Chondrocyte (in vitro differentiated cells): ENCODE data around the gene POLR2C. TPM values are rescaled to one million over a fixed set of nuclear protein-coding genes. Genes with fewer than 3 reads are reported as not detected.

Experiments
- DNase-seq: peaks from one replicate; pipeline ENCODE4 v3.0.0; 2021; ENCODE audit warnings: mixed read lengths, low spot score
- H3K27ac Mint-ChIP-seq: one replicate; pipeline ENCODE4 v1.8.0; 2021; ENCODE audit warnings: mild to moderate bottlenecking, moderate library complexity, mixed read lengths; ENCODE audit not compliant: unreplicated experiment
- H3K27me3 Mint-ChIP-seq: 2 replicates; pipeline ENCODE4 v1.8.0; 2021; ENCODE audit warnings: low read depth, mixed read lengths
- H3K36me3 Mint-ChIP-seq: 2 replicates; pipeline ENCODE4 v1.8.0; 2021; ENCODE audit warnings: low read depth, mixed read lengths
- H3K4me1 Mint-ChIP-seq: 2 replicates; pipeline ENCODE4 v1.8.0; 2021; ENCODE audit warnings: low read depth, mild to moderate bottlenecking, mixed read lengths
- H3K4me3 Mint-ChIP-seq: one replicate; pipeline ENCODE4 v1.8.0; 2021; ENCODE audit warnings: mild to moderate bottlenecking, moderate library complexity, mixed read lengths; ENCODE audit not compliant: unreplicated experiment
- H3K9me3 Mint-ChIP-seq: 2 replicates; pipeline ENCODE4 v1.8.0; 2021; ENCODE audit warnings: low read depth, mixed read lengths
- total RNA-seq: library from RNA; stranded (reverse); gene quantifications from 3 replicates; pipeline ENCODE4 v1.2.1, GENCODE V29; 2021
- TF ChIP-seq, protein P1 (sequence below): fragments of 200-600 bp; sonication (generic); IDR thresholded peaks from 2 replicates; pipeline ENCODE4 v1.5.0; 2021; ENCODE audit warnings: antibody characterized with exemption, mild to moderate bottlenecking, moderate library complexity

POLR2C gene
- total RNA-seq, 1 donor from 2014 or later: 38.6 TPM

- H3K27me3 Mint-ChIP-seq: no peaks in the 10 kb centered on the region
- H3K36me3 Mint-ChIP-seq: peaks cover 14% of the 10 kb centered on the region
- no peak overlapping the region for H3K27ac Mint-ChIP-seq
- DNase-seq: no peak
- no peaks in the 10 kb centered on the region for H3K4me1 Mint-ChIP-seq
- TF ChIP-seq, protein P1, sequence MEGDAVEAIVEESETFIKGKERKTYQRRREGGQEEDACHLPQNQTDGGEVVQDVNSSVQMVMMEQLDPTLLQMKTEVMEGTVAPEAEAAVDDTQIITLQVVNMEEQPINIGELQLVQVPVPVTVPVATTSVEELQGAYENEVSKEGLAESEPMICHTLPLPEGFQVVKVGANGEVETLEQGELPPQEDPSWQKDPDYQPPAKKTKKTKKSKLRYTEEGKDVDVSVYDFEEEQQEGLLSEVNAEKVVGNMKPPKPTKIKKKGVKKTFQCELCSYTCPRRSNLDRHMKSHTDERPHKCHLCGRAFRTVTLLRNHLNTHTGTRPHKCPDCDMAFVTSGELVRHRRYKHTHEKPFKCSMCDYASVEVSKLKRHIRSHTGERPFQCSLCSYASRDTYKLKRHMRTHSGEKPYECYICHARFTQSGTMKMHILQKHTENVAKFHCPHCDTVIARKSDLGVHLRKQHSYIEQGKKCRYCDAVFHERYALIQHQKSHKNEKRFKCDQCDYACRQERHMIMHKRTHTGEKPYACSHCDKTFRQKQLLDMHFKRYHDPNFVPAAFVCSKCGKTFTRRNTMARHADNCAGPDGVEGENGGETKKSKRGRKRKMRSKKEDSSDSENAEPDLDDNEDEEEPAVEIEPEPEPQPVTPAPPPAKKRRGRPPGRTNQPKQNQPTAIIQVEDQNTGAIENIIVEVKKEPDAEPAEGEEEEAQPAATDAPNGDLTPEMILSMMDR: no peak
- H3K9me3 Mint-ChIP-seq: no peaks in the 10 kb centered on the region
- H3K4me3 Mint-ChIP-seq: no peak overlapping the region
Observed at GRCh38 chr16:57512296-57513001, 50.0 kb downstream of the POLR2C start.

DNA sequence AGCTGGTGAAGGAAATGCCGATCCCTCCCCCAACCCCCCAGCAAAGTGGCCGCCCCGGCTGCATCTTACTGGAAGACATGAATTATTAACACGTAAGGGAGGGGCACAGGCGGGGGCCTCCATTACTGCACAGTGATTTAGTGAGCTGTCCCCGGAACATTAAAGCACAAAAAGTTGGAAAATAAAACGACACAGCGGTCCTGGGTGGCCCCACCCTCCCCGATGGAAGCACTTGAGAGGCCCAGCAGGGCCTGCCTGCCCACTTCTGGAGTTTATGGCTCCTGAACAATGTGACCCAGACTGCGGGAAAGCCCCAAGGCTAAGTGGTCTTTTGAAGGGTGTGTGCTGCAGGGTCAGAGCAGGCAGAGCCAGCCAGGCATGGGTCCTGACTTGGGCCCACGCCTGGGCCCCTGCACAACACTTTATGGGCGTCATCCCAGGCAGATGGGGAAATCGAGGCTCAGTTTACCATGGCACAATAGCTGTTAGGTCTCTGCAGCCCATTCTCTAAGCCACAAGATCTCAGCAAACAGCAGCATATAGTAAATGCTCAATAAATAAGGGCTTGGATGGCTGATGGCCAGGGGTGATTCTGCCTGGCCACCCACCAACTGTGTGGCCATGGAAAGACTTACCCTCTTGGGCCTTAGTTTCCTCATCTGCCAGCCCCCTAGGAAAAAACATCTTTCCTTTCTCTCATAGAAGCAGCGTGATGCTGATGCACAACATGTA is 51.1 kb downstream of the POLR2C start:
- H3K27ac Mint-ChIP-seq: no peak overlapping the region
- no peaks in the 10 kb centered on the region for H3K27me3 Mint-ChIP-seq
- peaks cover 15% of the 10 kb centered on the region for H3K36me3 Mint-ChIP-seq
- no peak overlapping the region for H3K4me3 Mint-ChIP-seq
- no peaks in the 10 kb centered on the region for H3K9me3 Mint-ChIP-seq
- no peak for DNase-seq
- TF ChIP-seq, protein P1: no peak
- no peaks in the 10 kb centered on the region for H3K4me1 Mint-ChIP-seq

- no peak for DNase-seq
- H3K27ac Mint-ChIP-seq: no peak overlapping the region
- no peak overlapping the region for H3K4me3 Mint-ChIP-seq
- no peaks in the 10 kb centered on the region for H3K4me1 Mint-ChIP-seq
- no peaks in the 10 kb centered on the region for H3K9me3 Mint-ChIP-seq
- no peaks in the 10 kb centered on the region for H3K27me3 Mint-ChIP-seq
- peaks cover 19% of the 10 kb centered on the region for H3K36me3 Mint-ChIP-seq
- TF ChIP-seq, protein P1: no peak
Observed at GRCh38 chr16:57514371-57514770, 51.9 kb downstream of the POLR2C start.

DNA sequence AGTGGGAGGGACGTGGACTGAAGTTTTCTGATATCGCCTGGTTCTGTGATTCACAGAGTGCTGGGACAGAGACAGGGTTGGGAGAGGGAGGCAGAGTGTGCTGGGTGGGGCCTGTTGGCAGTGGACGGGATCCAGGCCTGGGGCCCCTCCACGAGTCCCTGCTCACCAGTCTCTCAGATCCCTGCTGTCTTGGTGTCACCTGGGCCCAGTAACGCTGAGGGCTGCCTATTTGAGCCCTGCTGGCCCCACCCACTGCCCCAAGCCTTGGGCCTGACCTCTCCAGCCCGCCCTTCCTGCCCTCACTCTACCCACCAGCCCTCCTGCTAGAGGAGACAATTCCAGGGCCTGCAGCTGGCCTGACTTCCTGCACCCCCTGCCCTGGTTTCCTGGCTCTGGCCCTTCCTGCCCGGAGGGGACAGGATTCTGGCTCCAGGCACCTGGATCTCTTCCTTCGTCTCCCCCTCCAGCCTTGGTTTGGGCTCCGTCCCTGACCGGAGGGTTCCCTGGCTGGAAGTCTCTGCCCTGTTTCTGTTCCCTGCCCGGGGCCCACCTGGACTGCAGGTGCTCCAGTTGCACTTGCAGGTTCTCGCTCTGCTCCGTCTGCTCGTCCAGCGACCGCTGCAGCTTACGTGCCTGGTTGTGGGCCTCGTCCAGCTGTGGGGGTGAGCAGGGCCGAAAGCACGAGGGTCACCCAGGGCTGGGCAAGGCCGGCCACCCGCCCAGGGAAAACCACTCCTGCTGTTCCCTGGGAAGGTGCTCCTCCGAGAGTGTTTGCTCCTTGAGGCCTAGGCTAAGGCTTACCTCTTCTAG is 52.5 kb downstream of the POLR2C start:
- no peaks in the 10 kb centered on the region for H3K27me3 Mint-ChIP-seq
- no peak overlapping the region for H3K27ac Mint-ChIP-seq
- peaks cover under 1% of the 10 kb centered on the region for H3K4me1 Mint-ChIP-seq
- DNase-seq: no peak
- no peaks in the 10 kb centered on the region for H3K9me3 Mint-ChIP-seq
- H3K36me3 Mint-ChIP-seq: peaks cover 19% of the 10 kb centered on the region
- TF ChIP-seq, protein P1: no peak
- H3K4me3 Mint-ChIP-seq: no peak overlapping the region

- no peak for DNase-seq
- Mint-ChIP-seq H3K27ac (no peak overlapping the region), H3K36me3 (peaks cover 21% of the 10 kb centered on the region)
Observed at GRCh38 chr16:57516176-57516725, 53.8 kb downstream of the POLR2C start.

More at GRCh38 chr16:57516176-57516725, 53.8 kb downstream of the POLR2C start:
- H3K9me3 Mint-ChIP-seq: no peaks in the 10 kb centered on the region
- TF ChIP-seq, protein P1: no peak
- H3K27me3 Mint-ChIP-seq: no peaks in the 10 kb centered on the region
- H3K4me1 Mint-ChIP-seq: peaks cover 3% of the 10 kb centered on the region
- no peak overlapping the region for H3K4me3 Mint-ChIP-seq
